GM19452 (cell line): Measurements from ENCODE around the gene IFI27.

Source experiments
- ATAC-seq: cut with Tn5 transposase; IDR thresholded peaks from one replicate; pipeline ENCODE4 v1.9.1; 2021; ENCODE audit not compliant: unreplicated experiment

The IFI27 gene

GRCh38 chr14:94124582-94125377, 14.2 kb downstream of the IFI27 start:
- ATAC-seq = no peak

GRCh38 chr14:94125659-94126418, 15.3 kb downstream of the IFI27 start:
- no peak for ATAC-seq

DNA sequence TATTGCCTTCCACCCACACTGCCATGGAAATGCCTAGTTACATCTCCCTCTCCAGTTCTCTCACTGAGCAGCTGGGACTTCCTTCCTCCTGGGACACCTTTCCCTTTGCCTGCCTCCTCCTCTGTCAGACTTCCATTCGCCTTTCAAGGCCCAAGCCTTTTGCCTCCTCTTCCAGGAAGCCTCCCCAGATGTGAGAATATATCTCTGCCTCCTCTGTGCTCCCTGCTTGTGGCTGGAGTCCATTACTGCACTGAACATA, 15.8 kb downstream of the IFI27 start:
- no peak for ATAC-seq

- no peak for ATAC-seq
Observed at GRCh38 chr14:94126800-94127199, 16.3 kb downstream of the IFI27 start.

- no peak for ATAC-seq
Observed at GRCh38 chr14:94127330-94127729, 16.8 kb downstream of the IFI27 start.

DNA sequence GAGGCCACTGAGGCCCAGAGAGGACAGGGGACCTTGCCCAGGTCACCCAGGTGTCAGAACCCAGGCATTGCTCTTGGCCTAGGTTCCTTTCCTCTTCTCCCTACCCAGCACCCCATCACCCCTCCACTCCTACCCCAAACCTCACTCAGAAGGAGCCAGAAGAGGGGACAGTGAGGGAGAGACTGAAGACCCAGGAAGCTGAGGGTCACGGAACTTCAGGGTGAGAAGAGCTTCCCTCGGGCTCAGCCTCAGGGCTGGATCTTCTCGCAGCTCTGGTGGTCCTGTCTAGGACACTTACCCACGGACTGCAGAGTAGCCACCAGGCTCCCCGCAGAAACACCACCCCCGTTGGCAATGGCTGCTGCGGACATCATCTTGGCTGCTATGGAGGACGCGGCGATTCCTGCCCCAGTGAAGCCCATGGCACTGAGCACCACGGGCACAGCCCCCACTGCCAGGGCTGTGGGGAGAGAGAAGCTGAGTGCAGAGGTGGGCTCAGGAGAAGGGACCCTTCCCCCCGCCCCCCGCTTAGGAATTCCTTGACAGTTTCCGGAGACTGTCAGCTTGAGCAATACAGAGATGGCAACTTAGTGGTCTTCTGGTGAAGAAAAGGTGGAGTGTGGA, 17.8 kb downstream of the IFI27 start:
- ATAC-seq = no peak

- ATAC-seq = peak; percentile 86
Observed at GRCh38 chr14:94129111-94129757, 18.7 kb downstream of the IFI27 start, which contains the start of gene IFI27L2. Gene IFI27L2 (minus strand): TSS chr14:94129604. CDS start chr14:94129564, 40 bp downstream.

DNA sequence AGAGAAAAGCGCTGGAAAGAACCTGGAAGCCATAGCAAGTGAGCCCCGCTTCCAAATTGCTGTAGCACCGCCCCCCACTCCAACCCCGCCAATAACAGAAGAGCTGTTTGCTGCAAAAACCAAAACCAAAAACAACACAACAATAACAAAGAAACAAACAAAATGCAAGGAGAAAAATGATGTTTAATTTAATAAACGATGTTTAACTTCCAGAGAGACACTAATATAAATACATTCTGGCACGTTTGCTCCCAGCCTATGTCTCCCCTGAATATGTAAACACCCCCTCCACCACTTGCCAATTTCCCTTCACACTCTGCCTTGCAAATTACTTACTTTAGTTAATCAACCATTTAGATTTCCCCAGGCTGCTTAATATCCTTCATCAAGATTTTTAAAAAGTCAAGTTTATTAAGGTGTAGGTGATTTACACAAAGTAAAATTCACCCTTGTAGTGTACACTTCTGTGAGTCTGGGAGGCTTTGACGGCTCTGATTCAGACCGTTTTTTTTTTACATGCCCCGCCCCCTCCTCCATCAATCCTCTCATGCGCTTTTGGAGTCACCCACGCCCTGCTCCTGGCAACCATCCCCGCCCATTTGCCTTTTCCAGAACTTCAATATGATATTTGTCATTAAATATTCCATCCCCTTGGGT, 19.4 kb downstream of the IFI27 start:
- ATAC-seq = no peak

GRCh38 chr14:94132285-94132887, 21.9 kb downstream of the IFI27 start:
- no peak for ATAC-seq

DNA sequence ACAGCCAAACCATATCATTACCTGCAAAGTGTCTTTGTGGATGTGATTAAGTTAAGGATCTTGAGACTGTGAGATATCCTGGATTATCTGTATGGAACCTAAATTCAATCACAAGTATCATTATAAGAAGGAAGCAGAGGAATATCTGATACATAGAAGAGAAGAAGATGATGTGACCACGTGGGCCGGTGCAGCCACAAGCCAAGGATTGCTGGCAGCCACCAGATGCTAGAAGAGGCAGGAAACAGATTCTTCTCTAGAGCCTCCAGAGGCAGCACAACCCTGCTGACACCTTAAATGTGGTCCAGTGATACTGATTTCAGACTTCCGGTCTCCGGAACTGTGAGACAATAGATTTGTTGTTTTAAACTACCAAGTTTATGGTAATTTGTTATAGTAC, 24.9 kb downstream of the IFI27 start:
- no peak for ATAC-seq

- peak; percentile 88 for ATAC-seq
Observed at GRCh38 chr14:94136575-94137331, 26.2 kb downstream of the IFI27 start.

GRCh38 chr14:94138251-94138650, 27.7 kb downstream of the IFI27 start:
- no peak for ATAC-seq

DNA sequence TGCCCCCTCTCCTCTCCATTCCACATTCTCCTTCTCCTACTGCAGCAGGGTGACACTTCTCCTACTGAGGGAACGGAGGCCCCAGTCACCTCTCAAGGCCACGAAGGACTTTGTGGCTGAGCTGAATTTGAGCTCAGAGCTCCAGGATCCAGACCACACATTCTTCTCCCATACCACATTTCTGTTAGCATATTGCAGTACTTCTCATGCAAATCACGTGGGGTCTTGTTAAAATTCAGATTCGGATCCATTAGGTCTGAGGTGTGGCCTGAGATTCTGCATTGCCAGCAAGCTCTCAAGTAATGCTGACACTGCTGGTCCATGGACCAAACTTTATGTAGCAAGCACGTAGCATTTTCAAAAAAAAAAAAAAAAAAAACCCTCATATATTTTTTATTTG, 28.5 kb downstream of the IFI27 start:
- no peak for ATAC-seq

- ATAC-seq = no peak
Observed at GRCh38 chr14:94139421-94139820, 28.9 kb downstream of the IFI27 start.

GRCh38 chr14:94142247-94142646, 31.7 kb downstream of the IFI27 start:
- no peak for ATAC-seq

- no peak for ATAC-seq
Observed at GRCh38 chr14:94142836-94143235, 32.3 kb downstream of the IFI27 start.

DNA sequence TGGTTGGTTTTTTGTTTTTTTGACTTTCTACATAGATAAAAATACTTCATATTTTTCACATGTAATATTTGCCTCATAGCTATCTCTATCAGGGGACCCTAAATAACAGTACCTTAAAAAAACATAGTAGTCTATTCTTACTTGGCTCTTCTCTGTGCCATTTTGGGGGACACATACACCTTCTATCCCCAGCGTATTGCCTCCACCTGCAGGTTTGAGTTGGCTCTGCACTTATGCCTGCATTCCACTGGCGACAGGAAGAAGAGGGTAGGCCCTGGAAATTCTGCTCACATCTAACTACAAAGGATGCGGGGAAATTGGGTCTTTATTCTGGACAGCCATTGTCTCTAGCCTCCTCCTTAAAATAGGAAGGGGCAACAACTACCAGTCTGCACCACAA, 32.7 kb downstream of the IFI27 start:
- ATAC-seq = no peak

- no peak for ATAC-seq
Observed at GRCh38 chr14:94143711-94144110, 33.2 kb downstream of the IFI27 start.

GRCh38 chr14:94144765-94145164, 34.2 kb downstream of the IFI27 start:
- no peak for ATAC-seq
